Testis (tissue), 2 donors: ENCODE results near the gene ARSI.

ENCODE experiments used
- CTCF ChIP-seq, 3 experiments: fragments of 450-650 bp in 2 of 3; fragments of 200-600 bp in 1 of 3; sonication (generic) in 1 of 3; IDR thresholded peaks; one replicate each; pipeline ENCODE4 v1.5.1; 2016 to 2019; ENCODE audit warnings: antibody characterized with exemption in 3 of 3, mild to moderate bottlenecking in 2 of 3, moderate library complexity in 1 of 3
- POLR2A ChIP-seq: fragments of 450-650 bp; IDR thresholded peaks from one replicate; pipeline ENCODE4 v1.6.1; 2017; ENCODE audit warnings: antibody characterized with exemption, mild to moderate bottlenecking, moderate library complexity

GRCh38 chr5:150326707-150327106 is 24.0 kb upstream of the ARSI start:
- TF ChIP-seq CTCF (IDR thresholded peaks at IDR 0.05), result no peak
- no peak for TF ChIP-seq POLR2A
